CD4-positive, alpha-beta T cell (primary cell): ENCODE results near the gene YTHDF1. TPM values are rescaled to one million over a fixed set of nuclear protein-coding genes. Genes with fewer than 3 reads are reported as not detected.

Experiments
- ATAC-seq: fragments of 200-7000 bp; cut with Tn5 transposase; one replicate; pipeline ENCODE4 v1.10.0; 2022; ENCODE audit warnings: mild to moderate bottlenecking; ENCODE audit not compliant: poor library complexity
- CTCF ChIA-PET: fragments of 350-600 bp; sonication (Branson Sonifier 250); formaldehyde crosslinking; loops from one replicate; lab custom pipeline; 2021; ENCODE audit warnings: antibody characterized with exemption, inconsistent platforms; lab: Charles Lee
- POLR2A ChIA-PET: fragments of 350-600 bp; sonication (Branson Sonifier 250); formaldehyde crosslinking; loops from one replicate; lab custom pipeline; 2021; ENCODE audit warnings: antibody characterized with exemption, inconsistent platforms; lab: Charles Lee
- DNase-seq, 14 experiments: peaks; one replicate each; pipeline ENCODE4 v3.0.0-alpha.2; 2013 to 2020; ENCODE audit warnings: mixed read lengths in 2 of 14
- H3K27ac ChIP-seq, 2 donors: one replicate each; pipeline versions ENCODE4 v1.5.1 to v1.7.0; 2013; ENCODE audit warnings: low read length in 2 of 2, low read depth in 1 of 2, mild to moderate bottlenecking in 1 of 2
- H3K27me3 ChIP-seq, 2 experiments: 1 replicate in 1 of 2; 2 replicates in 1 of 2; pipeline versions ENCODE4 v1.6.1 to v1.7.0; 2013; ENCODE audit warnings: low read length in 2 of 2, control low read depth in 1 of 2, mild to moderate bottlenecking in 1 of 2, moderate library complexity in 1 of 2; ENCODE audit not compliant: insufficient read depth in 2 of 2, control insufficient read depth in 1 of 2
- H3K36me3 ChIP-seq: one replicate; pipeline ENCODE4 v1.6.1; 2013; ENCODE audit warnings: low read length, control low read depth; ENCODE audit not compliant: insufficient read depth
- H3K4me1 ChIP-seq: one replicate; pipeline ENCODE4 v1.6.1; 2013; ENCODE audit warnings: low read length, control low read depth; ENCODE audit not compliant: insufficient read depth
- H3K4me3 ChIP-seq: one replicate; pipeline ENCODE4 v1.5.1; 2013; ENCODE audit warnings: mild to moderate bottlenecking, low read length, moderate library complexity
- H3K9me3 ChIP-seq, 2 experiments: 1 replicate in 1 of 2; 2 replicates in 1 of 2; pipeline versions ENCODE4 v1.6.1 to v1.7.0; 2013; ENCODE audit warnings: low read length in 2 of 2, mild to moderate bottlenecking in 2 of 2, control low read depth in 1 of 2, moderate library complexity in 1 of 2; ENCODE audit not compliant: control insufficient read depth in 1 of 2, insufficient read depth in 1 of 2
- H3K27ac Mint-ChIP-seq: one replicate; pipeline ENCODE4 v1.8.0; 2020; ENCODE audit warnings: mixed read lengths
- H3K27me3 Mint-ChIP-seq: one replicate; pipeline ENCODE4 v1.8.0; 2021; ENCODE audit warnings: mixed read lengths
- H3K36me3 Mint-ChIP-seq: one replicate; pipeline ENCODE4 v1.8.0; 2021; ENCODE audit warnings: low read depth, mixed read lengths
- H3K4me1 Mint-ChIP-seq: one replicate; pipeline ENCODE4 v1.8.0; 2021; ENCODE audit warnings: low read depth, mixed read lengths
- H3K4me3 Mint-ChIP-seq: one replicate; pipeline ENCODE4 v1.8.0; 2020; ENCODE audit warnings: mild to moderate bottlenecking, mixed read lengths
- H3K9me3 Mint-ChIP-seq: one replicate; pipeline ENCODE4 v1.8.0; 2020; ENCODE audit warnings: mixed read lengths
- CTCF ChIP-seq: fragments of 200-600 bp; IDR thresholded peaks from one replicate; pipeline ENCODE4 v1.8.0; 2022; ENCODE audit warnings: antibody characterized with exemption, mild to moderate bottlenecking
- intact Hi-C, 2 experiments: fragments of 100-400 bp; cut with DNase I in 1 of 2; cut with micrococcal nuclease in 1 of 2; formaldehyde crosslinking; loops; one replicate each; pipeline versions ENCODE4 v1.15.1 to v1.9.0; 2023 to 2025; cut with DNase I, micrococcal nuclease
- total RNA-seq, 174 experiments: library from RNA in 2 of 174; stranded (reverse) in 2 of 174; gene quantifications; one replicate each; pipeline ENCODE4 v1.2.3 and lab custom pipeline; 2021 to 2026

Gene YTHDF1
- total RNA-seq, 2 experiments from 2014 or later: 43.7 to 44.1 TPM

GRCh38 chr20:63192721-63193120, 23.2 kb downstream of the YTHDF1 start:
- ATAC-seq: no peak
- no peak overlapping the region for H3K4me3 Mint-ChIP-seq
- no peak overlapping the region for H3K27ac Mint-ChIP-seq
- Histone ChIP-seq H3K27me3 (no peaks in the 10 kb centered on the region), H3K4me3 (no peak overlapping the region), H3K36me3 (peaks cover 25% of the 10 kb centered on the region), H3K27ac (no peak overlapping the region), H3K4me1 (peaks cover 5% of the 10 kb centered on the region), H3K9me3 (no peaks in the 10 kb centered on the region)
- peaks cover 33% of the 10 kb centered on the region for H3K36me3 Mint-ChIP-seq
- TF ChIP-seq CTCF: no peak
- no peaks in the 10 kb centered on the region for H3K27me3 Mint-ChIP-seq
- ChIA-PET CTCF (no interaction called here), POLR2A (no interaction called here)
- intact Hi-C loops: no loop called here
- DNase-seq: no peak
- no peaks in the 10 kb centered on the region for H3K9me3 Mint-ChIP-seq
- peaks cover 14% of the 10 kb centered on the region for H3K4me1 Mint-ChIP-seq

- Mint-ChIP-seq H3K4me3 (no peak overlapping the region), H3K4me1 (peaks cover 2% of the 10 kb centered on the region), H3K9me3 (no peaks in the 10 kb centered on the region), H3K36me3 (peaks cover 20% of the 10 kb centered on the region), H3K27me3 (no peaks in the 10 kb centered on the region), H3K27ac (no peak overlapping the region)
- ChIA-PET CTCF (interaction anchor here (0.7 kb wide), 1 partner anchor 8 kb away, joined by 3 read pairs; no protein-coding TSS in a partner anchor), POLR2A (no interaction called here)
- H3K4me3 ChIP-seq: no peak overlapping the region
- DNase-seq: no peak
- H3K36me3 ChIP-seq: peaks cover 15% of the 10 kb centered on the region
- no peak overlapping the region for H3K27ac ChIP-seq
- intact Hi-C loops: no loop called here
- ATAC-seq: no peak
- no peaks in the 10 kb centered on the region for H3K27me3 ChIP-seq
- no peaks in the 10 kb centered on the region for H3K4me1 ChIP-seq
- H3K9me3 ChIP-seq: no peaks in the 10 kb centered on the region
- TF ChIP-seq CTCF: no peak
Observed at GRCh38 chr20:63191400-63191799, 24.5 kb downstream of the YTHDF1 start.

- Histone ChIP-seq H3K4me1 (no peaks in the 10 kb centered on the region), H3K9me3 (no peaks in the 10 kb centered on the region), H3K36me3 (peaks cover 9% of the 10 kb centered on the region), H3K27me3 (no peaks in the 10 kb centered on the region), H3K4me3 (no peak overlapping the region), H3K27ac (no peak overlapping the region)
- no peak for ATAC-seq
- Mint-ChIP-seq H3K9me3 (no peaks in the 10 kb centered on the region), H3K36me3 (peaks cover 15% of the 10 kb centered on the region), H3K4me3 (no peak overlapping the region), H3K4me1 (no peaks in the 10 kb centered on the region), H3K27me3 (no peaks in the 10 kb centered on the region), H3K27ac (no peak overlapping the region)
- no peak for TF ChIP-seq CTCF
- ChIA-PET CTCF (no interaction called here), POLR2A (no interaction called here)
- intact Hi-C loops: no loop called here
- DNase-seq: no peak
Observed at GRCh38 chr20:63190828-63191227, 25.1 kb downstream of the YTHDF1 start.
